DLD1 (cell line): Measurements from ENCODE around the gene PTPMT1.

ENCODE experiments used
- in situ Hi-C: cut with HindIII; loops from 2 replicates; pipeline ENCODE4 v1.10.0; 2017; ENCODE audit warnings: low sequenced_read_pairs

Gene PTPMT1

GRCh38 chr11:47578524-47579494 is 13.4 kb downstream of the PTPMT1 start, which contains the start of the genes KBTBD4 and NDUFS3:
TSS of gene KBTBD4 (minus strand) at chr11:47578970. CDS start at chr11:47578951, 19 bp downstream.
TSS of gene NDUFS3 (plus strand) at chr11:47579074. CDS start at chr11:47579092, 18 bp downstream.
- in situ Hi-C loops, result no loop called here

- in situ Hi-C loops, result no loop called here
Measured at GRCh38 chr11:47583844-47584243, 18.4 kb downstream of the PTPMT1 start.

GRCh38 chr11:47586098-47586855 is 20.9 kb downstream of the PTPMT1 start, which contains the start of gene FAM180B:
TSS of gene FAM180B (plus strand) at chr11:47586678. CDS start at chr11:47586769, 91 bp downstream.
- in situ Hi-C loops, result no loop called here

GRCh38 chr11:47587039-47587716 is 21.8 kb downstream of the PTPMT1 start:
- in situ Hi-C loops, result no loop called here

GRCh38 chr11:47587723-47588326 is 22.4 kb downstream of the PTPMT1 start:
- in situ Hi-C loops, result no loop called here

GRCh38 chr11:47589118-47589517 is 23.7 kb downstream of the PTPMT1 start:
- in situ Hi-C loops, result no loop called here

- in situ Hi-C loops, result no loop called here
Measured at GRCh38 chr11:47589584-47589976, 24.2 kb downstream of the PTPMT1 start.

GRCh38 chr11:47589977-47590861 is 24.8 kb downstream of the PTPMT1 start:
- in situ Hi-C loops, result no loop called here

GRCh38 chr11:47591764-47592163 is 26.4 kb downstream of the PTPMT1 start:
- in situ Hi-C loops, result no loop called here

GRCh38 chr11:47592251-47592650 is 26.9 kb downstream of the PTPMT1 start:
- in situ Hi-C loops, result no loop called here

GRCh38 chr11:47592970-47593369 is 27.6 kb downstream of the PTPMT1 start:
- in situ Hi-C loops, result no loop called here

GRCh38 chr11:47593492-47593933 is 28.1 kb downstream of the PTPMT1 start:
- in situ Hi-C loops, result no loop called here

- in situ Hi-C loops, result no loop called here
Measured at GRCh38 chr11:47593934-47594855, 28.8 kb downstream of the PTPMT1 start, which contains the start of gene C1QTNF4. TSS of gene C1QTNF4 (minus strand) at chr11:47594411. CDS start at chr11:47590810, 3,601 bp downstream.

GRCh38 chr11:47595029-47595428 is 29.6 kb downstream of the PTPMT1 start:
- in situ Hi-C loops, result no loop called here

GRCh38 chr11:47595967-47596366 is 30.6 kb downstream of the PTPMT1 start:
- in situ Hi-C loops, result no loop called here

GRCh38 chr11:47599902-47600301 is 34.5 kb downstream of the PTPMT1 start:
- in situ Hi-C loops, result no loop called here

GRCh38 chr11:47603295-47603694 is 37.9 kb downstream of the PTPMT1 start:
- in situ Hi-C loops, result no loop called here

- in situ Hi-C loops, result no loop called here
Measured at GRCh38 chr11:47605921-47606320, 40.5 kb downstream of the PTPMT1 start.
